Body of pancreas (tissue), 4 donors: ENCODE results near the gene AKAP13.

Experiments
- POLR2A ChIP-seq, 3 donors: fragments of 450-650 bp; IDR thresholded peaks; one replicate each; pipeline ENCODE4 v1.6.1; 2016; ENCODE audit warnings: antibody characterized with exemption in 3 of 3, mild to moderate bottlenecking in 2 of 3
- TF ChIP-seq, protein P1 (sequence below), 7 experiments: fragments of 450-650 bp in 4 of 7; fragments of 200-600 bp in 3 of 7; sonication (generic) in 3 of 7; IDR thresholded peaks; one replicate each; pipeline ENCODE4 v1.5.1; 2016 to 2019; ENCODE audit warnings: antibody characterized with exemption in 7 of 7

DNA sequence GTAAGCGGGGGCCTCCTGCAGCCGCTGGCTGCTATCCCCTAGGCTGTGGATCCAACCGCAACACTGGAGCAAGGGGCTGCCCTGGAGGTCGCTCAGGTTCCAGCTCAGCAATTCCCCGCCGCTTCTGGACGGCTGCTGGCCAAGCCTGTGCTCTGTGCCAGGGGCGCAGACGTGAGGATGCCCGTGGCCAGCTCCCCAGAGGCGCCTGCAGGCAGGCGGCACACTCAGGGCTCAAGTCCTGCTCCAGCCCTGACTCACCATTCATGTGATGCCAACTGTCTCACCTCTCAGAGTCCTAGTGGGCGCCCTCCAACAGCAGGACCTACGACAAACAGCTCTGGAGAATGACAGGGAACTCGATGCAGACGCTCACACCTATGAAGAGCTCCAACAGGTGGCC, 382.8 kb downstream of the AKAP13 start:
- TF ChIP-seq, protein P1, sequence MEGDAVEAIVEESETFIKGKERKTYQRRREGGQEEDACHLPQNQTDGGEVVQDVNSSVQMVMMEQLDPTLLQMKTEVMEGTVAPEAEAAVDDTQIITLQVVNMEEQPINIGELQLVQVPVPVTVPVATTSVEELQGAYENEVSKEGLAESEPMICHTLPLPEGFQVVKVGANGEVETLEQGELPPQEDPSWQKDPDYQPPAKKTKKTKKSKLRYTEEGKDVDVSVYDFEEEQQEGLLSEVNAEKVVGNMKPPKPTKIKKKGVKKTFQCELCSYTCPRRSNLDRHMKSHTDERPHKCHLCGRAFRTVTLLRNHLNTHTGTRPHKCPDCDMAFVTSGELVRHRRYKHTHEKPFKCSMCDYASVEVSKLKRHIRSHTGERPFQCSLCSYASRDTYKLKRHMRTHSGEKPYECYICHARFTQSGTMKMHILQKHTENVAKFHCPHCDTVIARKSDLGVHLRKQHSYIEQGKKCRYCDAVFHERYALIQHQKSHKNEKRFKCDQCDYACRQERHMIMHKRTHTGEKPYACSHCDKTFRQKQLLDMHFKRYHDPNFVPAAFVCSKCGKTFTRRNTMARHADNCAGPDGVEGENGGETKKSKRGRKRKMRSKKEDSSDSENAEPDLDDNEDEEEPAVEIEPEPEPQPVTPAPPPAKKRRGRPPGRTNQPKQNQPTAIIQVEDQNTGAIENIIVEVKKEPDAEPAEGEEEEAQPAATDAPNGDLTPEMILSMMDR (IDR thresholded peaks at IDR 0.05) = no peak
- TF ChIP-seq POLR2A (IDR thresholded peaks at IDR 0.05) = no peak
